GM19468 (cell line): ENCODE measurements around the gene TNFAIP8.

Experiments
- ATAC-seq: cut with Tn5 transposase; IDR thresholded peaks from one replicate; pipeline ENCODE4 v1.9.1; 2021; ENCODE audit warnings: mild to moderate bottlenecking, moderate library complexity, moderate number of reproducible peaks; ENCODE audit not compliant: unreplicated experiment; ENCODE audit errors: extremely low read depth

The TNFAIP8 gene

GRCh38 chr5:119389288-119390030 lies 33.6 kb downstream of the TNFAIP8 start:
- no peak for ATAC-seq

GRCh38 chr5:119390404-119390803 lies 34.6 kb downstream of the TNFAIP8 start:
- no peak for ATAC-seq

DNA sequence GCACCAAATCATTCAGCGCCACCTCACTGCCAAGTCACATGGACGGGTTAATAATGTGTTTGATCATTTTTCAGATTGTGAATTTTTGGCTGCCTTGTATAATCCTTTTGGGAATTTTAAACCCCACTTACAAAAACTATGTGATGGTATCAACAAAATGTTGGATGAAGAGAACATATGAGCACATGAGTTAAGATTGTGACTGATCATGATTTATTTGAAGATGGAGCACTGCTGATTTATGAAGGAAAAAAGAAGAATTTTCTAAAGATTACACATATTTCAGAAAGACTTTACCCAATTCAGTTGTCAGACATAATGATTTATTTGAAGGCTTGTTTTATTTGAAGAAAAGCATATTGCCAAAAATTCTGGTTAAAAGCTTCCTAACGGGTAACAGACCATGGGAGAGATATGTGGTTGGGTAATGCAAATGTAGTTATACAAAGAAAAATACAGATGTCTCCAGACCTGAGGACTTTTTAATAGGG lies 37.4 kb downstream of the TNFAIP8 start:
- no peak for ATAC-seq

- ATAC-seq = no peak
Observed at GRCh38 chr5:119393746-119394145, 37.9 kb downstream of the TNFAIP8 start.

DNA sequence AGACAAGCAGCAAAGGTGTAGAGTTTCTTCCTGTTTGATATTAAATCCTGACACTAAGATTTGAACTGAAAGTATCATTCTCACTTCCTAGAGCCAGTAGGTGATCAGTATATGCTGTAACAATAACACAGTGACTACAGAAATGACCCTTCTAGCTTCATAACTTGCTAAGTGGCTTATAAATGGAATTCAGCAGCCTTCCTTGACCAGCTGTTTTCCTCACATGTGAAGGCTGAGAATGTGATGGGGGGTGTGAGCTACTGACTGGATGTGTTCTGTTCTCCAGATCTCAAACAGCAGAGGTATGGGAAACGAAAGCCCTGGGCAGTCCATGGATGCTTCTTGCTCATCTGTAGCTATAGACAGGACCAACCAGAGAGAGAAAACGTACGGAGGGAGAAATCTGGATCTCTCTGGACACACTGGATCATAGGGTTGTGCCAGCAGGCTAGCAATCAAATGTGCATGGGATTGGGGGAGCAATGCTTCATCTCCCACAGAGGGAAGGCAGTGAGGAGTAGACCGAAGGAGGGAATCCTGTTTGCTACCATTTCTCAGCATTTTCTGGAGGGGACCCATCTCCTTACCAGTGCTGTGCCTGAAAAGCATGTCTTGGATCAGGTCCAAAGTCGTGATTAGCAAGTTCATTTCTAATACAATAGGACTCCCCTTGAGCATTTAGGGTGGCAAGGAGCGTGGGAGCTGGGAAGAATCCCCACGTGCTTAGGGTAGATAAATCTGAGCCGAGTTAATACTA lies 39.4 kb downstream of the TNFAIP8 start:
- peak; percentile 49 for ATAC-seq

DNA sequence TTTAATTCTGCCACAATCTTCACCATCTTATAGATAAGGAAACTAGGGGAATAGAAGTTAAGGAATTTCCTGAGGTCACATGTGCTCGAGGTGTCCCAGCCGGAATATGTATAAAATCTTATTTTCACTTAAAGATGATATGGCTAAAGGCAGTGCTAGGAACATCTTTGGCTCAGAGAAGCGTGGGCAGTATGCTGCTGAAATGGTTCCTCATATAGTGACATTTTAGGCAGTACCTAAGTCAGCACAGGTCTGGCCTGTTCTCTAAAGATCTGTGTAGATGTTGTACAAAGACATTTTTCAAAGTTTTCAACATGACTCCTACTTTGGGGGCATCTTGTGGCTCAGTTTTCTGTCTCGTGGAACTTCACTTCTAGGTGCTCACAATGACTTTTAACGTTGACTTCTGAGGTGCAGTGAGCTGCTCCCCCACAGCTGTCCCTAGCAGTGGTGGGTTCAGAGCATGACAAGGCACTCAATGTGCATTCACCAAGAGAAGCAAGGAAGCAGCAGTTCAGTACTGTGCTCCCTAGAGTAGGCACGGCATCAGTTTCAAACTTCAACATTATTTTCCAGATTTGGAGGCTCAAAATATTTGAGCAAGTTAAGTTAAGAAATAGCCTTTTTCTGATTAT lies 40.3 kb downstream of the TNFAIP8 start:
- no peak for ATAC-seq

DNA sequence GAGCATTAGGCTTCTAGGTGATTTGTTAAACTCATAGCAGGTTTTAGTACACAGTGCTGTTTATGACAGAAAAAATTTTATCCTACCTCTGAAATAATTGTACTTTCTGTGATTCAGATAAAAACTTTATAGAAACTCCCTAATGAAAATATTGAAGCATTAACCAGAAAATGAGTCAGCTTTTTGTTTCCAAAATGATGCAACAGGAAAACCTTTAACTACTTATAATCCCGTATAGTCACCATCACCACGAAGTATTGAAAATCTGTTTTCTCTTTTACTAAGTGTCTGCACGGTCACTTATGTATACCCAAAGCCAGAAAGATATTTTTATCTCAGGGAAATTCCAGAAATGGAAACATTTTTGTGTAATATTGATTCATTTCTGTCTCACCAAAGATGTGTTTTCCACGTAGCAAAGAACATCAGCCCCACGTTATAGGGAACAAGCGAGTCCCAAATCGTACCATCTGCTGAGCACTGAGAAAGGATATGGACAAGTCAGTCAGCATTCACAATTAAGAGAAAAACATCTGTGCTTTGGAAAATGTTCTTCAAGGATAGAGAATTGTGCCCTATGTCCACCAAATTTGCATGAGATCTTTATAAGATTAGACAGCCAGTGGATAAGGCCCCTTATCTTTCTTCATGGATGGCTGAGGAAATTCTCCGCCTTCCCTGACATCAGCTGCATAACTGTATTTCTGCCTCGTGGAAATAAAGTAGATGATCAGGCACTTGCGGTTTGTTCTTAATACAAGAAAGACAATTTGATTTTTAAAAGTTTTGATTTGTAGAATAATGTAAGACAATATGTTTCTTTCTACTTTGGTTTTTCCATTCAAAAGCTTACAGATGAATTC lies 41.9 kb downstream of the TNFAIP8 start:
- peak; percentile 31 for ATAC-seq

GRCh38 chr5:119398727-119399466 lies 43.1 kb downstream of the TNFAIP8 start:
- ATAC-seq = no peak

GRCh38 chr5:119400245-119400644 lies 44.4 kb downstream of the TNFAIP8 start:
- no peak for ATAC-seq

- ATAC-seq = no peak
Observed at GRCh38 chr5:119402081-119402480, 46.3 kb downstream of the TNFAIP8 start.

GRCh38 chr5:119402555-119402954 lies 46.7 kb downstream of the TNFAIP8 start:
- no peak for ATAC-seq

DNA sequence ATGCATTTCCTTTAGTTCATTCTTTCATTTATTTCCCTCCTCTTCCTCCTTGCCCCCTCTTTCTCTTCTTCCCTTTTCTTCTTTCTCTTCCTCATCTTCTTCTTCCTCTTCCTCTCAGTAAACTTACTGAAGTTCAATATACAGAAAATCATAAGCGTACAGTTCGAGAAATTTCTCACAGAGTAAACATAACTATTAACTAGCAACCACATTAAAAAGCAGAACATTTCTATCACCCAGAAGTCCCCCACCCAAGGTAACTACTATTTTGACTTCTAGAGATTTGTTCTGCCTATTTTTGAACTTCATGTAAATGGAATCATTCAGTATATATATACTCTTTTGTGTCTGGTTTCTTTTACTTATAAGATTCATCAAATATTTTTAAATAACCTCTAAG lies 48.2 kb downstream of the TNFAIP8 start:
- ATAC-seq = no peak

DNA sequence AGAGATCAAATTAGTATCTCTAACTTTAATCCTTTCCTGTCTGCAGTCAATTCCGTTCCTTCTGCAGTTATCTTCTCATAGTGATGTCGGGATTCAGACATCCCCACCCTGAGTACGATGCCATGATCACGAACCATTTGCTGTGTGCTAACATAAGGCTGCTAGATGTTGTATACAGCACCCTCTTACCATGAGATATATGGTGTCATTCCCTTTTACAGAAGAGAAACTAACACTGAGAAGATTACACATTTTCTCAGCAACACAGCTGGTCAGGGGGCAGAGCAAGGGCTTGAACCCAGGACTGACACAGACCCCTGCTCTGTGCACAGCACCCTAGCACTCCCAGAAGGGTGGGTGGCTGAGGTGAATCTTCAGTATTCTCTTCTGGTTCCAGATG lies 49.6 kb downstream of the TNFAIP8 start:
- no peak for ATAC-seq

DNA sequence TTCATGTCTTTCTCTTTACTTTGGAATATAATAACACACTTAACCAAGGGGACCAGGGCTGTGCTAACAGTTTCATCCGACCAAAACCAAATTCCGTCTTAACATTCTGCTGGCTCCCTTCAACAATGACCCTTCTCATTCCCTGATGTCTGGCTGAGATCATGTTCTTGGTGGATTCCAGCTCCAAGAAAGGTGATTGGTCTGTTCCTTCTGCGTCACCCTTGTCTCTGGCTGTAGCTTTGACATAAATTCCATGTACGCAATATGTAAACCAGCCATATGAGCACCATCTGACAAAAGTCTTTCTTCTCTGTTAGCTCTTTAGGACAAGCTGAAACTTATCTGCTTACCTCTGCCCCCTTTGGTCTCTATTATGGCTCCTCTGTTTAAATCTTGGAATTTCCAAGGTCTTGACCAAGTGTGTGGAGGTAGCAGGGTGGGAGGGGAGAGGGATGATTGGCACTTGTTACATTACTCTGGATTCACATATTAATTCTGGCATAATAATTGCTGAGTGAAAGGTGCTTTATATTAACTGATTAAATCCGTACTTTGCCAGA lies 50.8 kb downstream of the TNFAIP8 start:
- no peak for ATAC-seq

- ATAC-seq = peak; percentile 22
Observed at GRCh38 chr5:119409235-119409815, 53.5 kb downstream of the TNFAIP8 start.

DNA sequence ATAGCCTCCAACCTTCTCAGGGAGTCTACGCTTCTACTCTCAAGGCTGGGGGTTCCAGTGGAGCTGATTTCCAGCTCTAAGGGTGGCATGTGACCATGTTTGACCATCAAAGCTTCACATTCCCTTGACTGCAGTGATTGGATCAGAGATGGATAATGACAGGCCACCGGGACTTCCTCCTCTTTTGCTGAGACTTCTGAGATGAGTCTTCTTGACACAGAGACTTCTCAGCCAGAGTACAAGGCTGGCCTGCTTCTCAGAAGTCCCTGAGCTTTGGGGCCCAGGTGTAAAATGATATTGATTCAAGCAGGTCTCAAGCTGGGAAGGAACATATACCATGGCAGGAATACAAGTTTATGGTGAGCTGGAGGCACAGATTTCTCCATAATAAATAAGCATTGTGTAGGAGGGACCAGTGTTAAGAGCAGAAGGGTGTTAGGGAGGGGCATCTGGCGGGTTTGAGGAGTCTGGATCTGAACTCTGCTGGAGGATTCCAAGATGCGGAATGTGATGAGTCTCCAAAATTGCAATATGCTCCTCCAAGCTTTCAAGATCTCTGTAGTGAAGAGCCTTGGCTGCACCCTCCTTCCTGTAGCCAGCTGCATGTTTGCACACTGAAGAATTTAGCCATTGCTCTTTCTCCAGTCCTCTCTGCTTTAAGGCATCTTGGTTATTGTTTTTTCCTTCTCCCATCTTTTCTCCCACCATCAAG lies 54.8 kb downstream of the TNFAIP8 start:
- no peak for ATAC-seq

GRCh38 chr5:119411361-119412278 lies 55.8 kb downstream of the TNFAIP8 start:
- peak; percentile 50 for ATAC-seq
